A549 (cell line): ENCODE results near the gene SLC37A2.

Source experiments
- CTCF ChIP-seq: fragments of >200 bp; sonication (Bioruptor Twin); formaldehyde crosslinking; IDR thresholded peaks from 3 replicates; pipeline ENCODE4 v1.5.1; 2016
- ESRRA ChIP-seq: fragments of 150-350 bp; IDR thresholded peaks from 2 replicates; pipeline ENCODE4 v1.6.1; 2014; ENCODE audit warnings: mild to moderate bottlenecking, low read length, borderline replicate concordance
- POLR2A ChIP-seq: IDR thresholded peaks from 2 replicates; pipeline ENCODE4 v1.6.1; 2012; ENCODE audit warnings: mild to moderate bottlenecking, low read length

- TF ChIP-seq POLR2A (no peak), CTCF (no peak), ESRRA (no peak)
These were observed 10.7 kb downstream of the SLC37A2 start for GRCh38 chr11:125073616-125074483.
